Measurements from ENCODE around the gene SLC16A1. TPM values are rescaled to one million over a fixed set of nuclear protein-coding genes. Genes with fewer than 3 reads are reported as not detected.
"Not testable (repeated sequence)": the region's sequence is repeated elsewhere in the genome, so short reads cannot be mapped to it uniquely, and the experiment has no call there.

The SLC16A1 gene
- total RNA-seq (62.7 TPM), polyA plus RNA-seq (10 to 100 TPM; 21.1 to 33.5 (median 28.0) TPM)

- peaks cover 5% of the 10 kb centered on the region for H3K27me3 Mint-ChIP-seq
- DNase-seq = peak; percentile 83 to 96 (median 89)
- peak; percentile 81 to 83 for ATAC-seq (ENCODE audit: low read depth in 2 of 2)
- Histone ChIP-seq H3K4me1 (ENCODE audit: control insufficient read depth, insufficient read depth, low read length, poor library complexity, severe bottlenecking) (peaks cover 58% of the 10 kb centered on the region), H3K27ac (ENCODE audit: insufficient read depth, low read length, poor library complexity, severe bottlenecking) (peak within 1 kb of the TSS; percentile 91), H3K36me3 (ENCODE audit: control insufficient read depth, insufficient read depth, low read length) (peaks cover 2% of the 10 kb centered on the region), H3K27me3 (ENCODE audit: control insufficient read depth, insufficient read depth, low read length) (no peaks in the 10 kb centered on the region), H3K4me3 (ENCODE audit: low read depth, low read length) (peak within 1 kb of the TSS; percentile 90), H3K9me3 (ENCODE audit: control insufficient read depth in 2 of 2, low read length in 2 of 2) (no peaks in the 10 kb centered on the region)
- H3K9me3 Mint-ChIP-seq = no peaks in the 10 kb centered on the region
- H3K36me3 Mint-ChIP-seq = peaks cover 7% of the 10 kb centered on the region
- H3K4me1 Mint-ChIP-seq = peaks cover 30 to 77% (median 54%) of the 10 kb centered on the region in 4 donors
- H3K27ac Mint-ChIP-seq = peak within 1 kb of the TSS; percentile 69 to 92 (median 88)
- H3K4me3 Mint-ChIP-seq = peak within 1 kb of the TSS; percentile 83 to 99 (median 84)
These were observed at the start of gene SLC16A1 for GRCh38 chr1:112955773-112956543. Gene SLC16A1, minus strand, starts transcription at chr1:112956196. Its CDS starts 26,888 bp downstream, at chr1:112929308.

GRCh38 chr1:113003751-113004690, 48.0 kb upstream of the SLC16A1 start:
- Mint-ChIP-seq H3K27ac (no peak overlapping the region), H3K4me1 (peaks cover 0 to 7% (median 4%) of the 10 kb centered on the region in 4 donors), H3K9me3 (no peaks in the 10 kb centered on the region), H3K4me3 (no peak overlapping the region), H3K27me3 (no peaks in the 10 kb centered on the region), H3K36me3 (peaks cover 37% of the 10 kb centered on the region)
- H3K4me3 ChIP-seq (ENCODE audit: low read depth, low read length) = no peak overlapping the region
- no peak overlapping the region for H3K27ac ChIP-seq (ENCODE audit: insufficient read depth, low read length, poor library complexity, severe bottlenecking)
- DNase-seq = no peak
- peaks cover 12% of the 10 kb centered on the region for H3K36me3 ChIP-seq (ENCODE audit: control insufficient read depth, insufficient read depth, low read length)
- ATAC-seq (ENCODE audit: low read depth in 2 of 2) = no peak
- no peaks in the 10 kb centered on the region for H3K9me3 ChIP-seq (ENCODE audit: control insufficient read depth in 2 of 2, low read length in 2 of 2)
- no peaks in the 10 kb centered on the region for H3K27me3 ChIP-seq (ENCODE audit: control insufficient read depth, insufficient read depth, low read length)
- no peaks in the 10 kb centered on the region for H3K4me1 ChIP-seq (ENCODE audit: control insufficient read depth, insufficient read depth, low read length, poor library complexity, severe bottlenecking)

GRCh38 chr1:113002297-113002696, 46.3 kb upstream of the SLC16A1 start:
- Mint-ChIP-seq H3K4me3 (no peak overlapping the region), H3K27me3 (no peaks in the 10 kb centered on the region), H3K36me3 (peaks cover 37% of the 10 kb centered on the region), H3K27ac (no peak overlapping the region), H3K4me1 (peaks cover 0 to 4% (median 2%) of the 10 kb centered on the region in 4 donors), H3K9me3 (no peaks in the 10 kb centered on the region)
- Histone ChIP-seq H3K27ac (ENCODE audit: insufficient read depth, low read length, poor library complexity, severe bottlenecking) (no peak overlapping the region), H3K9me3 (ENCODE audit: control insufficient read depth in 2 of 2, low read length in 2 of 2) (no peaks in the 10 kb centered on the region), H3K4me3 (ENCODE audit: low read depth, low read length) (no peak overlapping the region), H3K4me1 (ENCODE audit: control insufficient read depth, insufficient read depth, low read length, poor library complexity, severe bottlenecking) (no peaks in the 10 kb centered on the region), H3K27me3 (ENCODE audit: control insufficient read depth, insufficient read depth, low read length) (no peaks in the 10 kb centered on the region), H3K36me3 (ENCODE audit: control insufficient read depth, insufficient read depth, low read length) (peaks cover 20% of the 10 kb centered on the region)
- DNase-seq (no peak), ATAC-seq (ENCODE audit: low read depth in 2 of 2) (no peak)

- H3K4me3 ChIP-seq (ENCODE audit: low read depth, low read length) = no peak overlapping the region
- no peaks in the 10 kb centered on the region for H3K4me1 ChIP-seq (ENCODE audit: control insufficient read depth, insufficient read depth, low read length, poor library complexity, severe bottlenecking)
- Mint-ChIP-seq H3K27me3 (no peaks in the 10 kb centered on the region), H3K9me3 (no peaks in the 10 kb centered on the region), H3K27ac (peak overlapping the region in 1 of 3 donors; percentile 54), H3K4me3 (no peak overlapping the region), H3K4me1 (peaks cover 0 to 16% (median 1%) of the 10 kb centered on the region in 4 donors), H3K36me3 (peaks cover 33% of the 10 kb centered on the region)
- H3K27ac ChIP-seq (ENCODE audit: insufficient read depth, low read length, poor library complexity, severe bottlenecking) = no peak overlapping the region
- H3K27me3 ChIP-seq (ENCODE audit: control insufficient read depth, insufficient read depth, low read length) = no peaks in the 10 kb centered on the region
- H3K9me3 ChIP-seq (ENCODE audit: control insufficient read depth in 2 of 2, low read length in 2 of 2) = no peaks in the 10 kb centered on the region
- ATAC-seq (ENCODE audit: low read depth in 2 of 2) (no peak), DNase-seq (no peak)
- H3K36me3 ChIP-seq (ENCODE audit: control insufficient read depth, insufficient read depth, low read length) = peaks cover 23% of the 10 kb centered on the region
These were observed 42.7 kb upstream of the SLC16A1 start for GRCh38 chr1:112998592-112999235.

GRCh38 chr1:112997781-112998180, 41.8 kb upstream of the SLC16A1 start:
- no peaks in the 10 kb centered on the region for H3K27me3 Mint-ChIP-seq
- peak overlapping the region in 1 of 3 donors; percentile 36 for H3K27ac Mint-ChIP-seq
- H3K4me1 Mint-ChIP-seq = peaks cover 0 to 19% (median 1%) of the 10 kb centered on the region in 4 donors
- DNase-seq (no peak), ATAC-seq (ENCODE audit: low read depth in 2 of 2) (no peak)
- H3K27ac ChIP-seq (ENCODE audit: insufficient read depth, low read length, poor library complexity, severe bottlenecking) = no peak overlapping the region
- H3K36me3 Mint-ChIP-seq = peaks cover 33% of the 10 kb centered on the region
- H3K4me1 ChIP-seq (ENCODE audit: control insufficient read depth, insufficient read depth, low read length, poor library complexity, severe bottlenecking) = no peaks in the 10 kb centered on the region
- H3K4me3 Mint-ChIP-seq = no peak overlapping the region
- no peaks in the 10 kb centered on the region for H3K9me3 Mint-ChIP-seq
- H3K9me3 ChIP-seq (ENCODE audit: control insufficient read depth in 2 of 2, low read length in 2 of 2) = no peaks in the 10 kb centered on the region
- H3K27me3 ChIP-seq (ENCODE audit: control insufficient read depth, insufficient read depth, low read length) = no peaks in the 10 kb centered on the region
- H3K36me3 ChIP-seq (ENCODE audit: control insufficient read depth, insufficient read depth, low read length) = peaks cover 23% of the 10 kb centered on the region
- no peak overlapping the region for H3K4me3 ChIP-seq (ENCODE audit: low read depth, low read length)

GRCh38 chr1:112995890-112996289, 39.9 kb upstream of the SLC16A1 start:
- H3K4me3 ChIP-seq (ENCODE audit: low read depth, low read length) = no peak overlapping the region
- Mint-ChIP-seq H3K4me1 (peaks cover 0 to 21% (median 1%) of the 10 kb centered on the region in 4 donors), H3K27me3 (no peaks in the 10 kb centered on the region), H3K4me3 (no peak overlapping the region), H3K27ac (peak overlapping the region in 1 of 3 donors; percentile 44), H3K9me3 (no peaks in the 10 kb centered on the region), H3K36me3 (peaks cover 27% of the 10 kb centered on the region)
- H3K27ac ChIP-seq (ENCODE audit: insufficient read depth, low read length, poor library complexity, severe bottlenecking) = no peak overlapping the region
- no peaks in the 10 kb centered on the region for H3K4me1 ChIP-seq (ENCODE audit: control insufficient read depth, insufficient read depth, low read length, poor library complexity, severe bottlenecking)
- H3K9me3 ChIP-seq (ENCODE audit: control insufficient read depth in 2 of 2, low read length in 2 of 2) = no peaks in the 10 kb centered on the region
- no peak for DNase-seq
- H3K36me3 ChIP-seq (ENCODE audit: control insufficient read depth, insufficient read depth, low read length) = peaks cover 19% of the 10 kb centered on the region
- no peaks in the 10 kb centered on the region for H3K27me3 ChIP-seq (ENCODE audit: control insufficient read depth, insufficient read depth, low read length)
- ATAC-seq (ENCODE audit: low read depth in 2 of 2) = no peak

- not testable (repeated sequence) for H3K27me3 Mint-ChIP-seq; H3K4me3 Mint-ChIP-seq; H3K4me1 ChIP-seq (ENCODE audit: control insufficient read depth, insufficient read depth, low read length, poor library complexity, severe bottlenecking); H3K27me3 ChIP-seq (ENCODE audit: control insufficient read depth, insufficient read depth, low read length); H3K4me3 ChIP-seq (ENCODE audit: low read depth, low read length); H3K9me3 Mint-ChIP-seq; ATAC-seq (ENCODE audit: low read depth in 2 of 2); H3K9me3 ChIP-seq (ENCODE audit: control insufficient read depth in 2 of 2, low read length in 2 of 2); DNase-seq; H3K27ac ChIP-seq (ENCODE audit: insufficient read depth, low read length, poor library complexity, severe bottlenecking)
- peaks cover 21% of the 10 kb centered on the region for H3K36me3 Mint-ChIP-seq
- peaks cover 19% of the 10 kb centered on the region for H3K36me3 ChIP-seq (ENCODE audit: control insufficient read depth, insufficient read depth, low read length)
- H3K27ac Mint-ChIP-seq = peak overlapping the region in 2 of 3 donors; percentile 23 to 44
- peaks cover 0 to 21% (median 1%) of the 10 kb centered on the region in 4 donors for H3K4me1 Mint-ChIP-seq
These were observed 39.0 kb upstream of the SLC16A1 start for GRCh38 chr1:112995021-112995420.

All from CD4-positive, CD25-positive, alpha-beta regulatory T cell (primary cell).